Panc1 (cell line): Measurements from ENCODE around the gene CLRN3. TPM values are rescaled to one million over a fixed set of nuclear protein-coding genes. Genes with fewer than 3 reads are reported as not detected.

Source experiments
- ATAC-seq: fragments of 200-7000 bp; cut with Tn5 transposase; 2 replicates; pipeline ENCODE4 v1.9.1; 2020; ENCODE audit warnings: mild to moderate bottlenecking, moderate library complexity
- BruUV-seq: library from RNA; stranded (reverse); fragments of 400-500 nt; replicated peaks from 2 replicates; lab custom pipeline; 2021; lab: Mats Ljungman, UMichigan
- CTCF ChIA-PET: fragments of 300-600 bp; sonication (Branson Sonifier 250); formaldehyde crosslinking; loops from one replicate; lab custom pipeline; 2022; ENCODE audit warnings: antibody characterized with exemption; lab: Charles Lee
- POLR2A ChIA-PET: fragments of 300-600 bp; sonication (Branson Sonifier 250); formaldehyde crosslinking; loops from one replicate; lab custom pipeline; 2022; ENCODE audit warnings: antibody characterized with exemption; lab: Charles Lee
- DNase-seq: peaks from one replicate; pipeline ENCODE4 v3.0.0-alpha.2; 2010; ENCODE audit warnings: low read depth, low spot score
- H3K27ac ChIP-seq: 2 replicates; pipeline ENCODE4 v1.5.1; 2011; ENCODE audit warnings: mild to moderate bottlenecking, low read length, inconsistent platforms
- H3K27me3 ChIP-seq: fragments of 200-500 bp; sonication (Bioruptor generic); 2 replicates; pipeline ENCODE4 v1.6.0; 2014; ENCODE audit warnings: low read length, inconsistent platforms; ENCODE audit not compliant: control insufficient read depth, insufficient read depth
- H3K36me3 ChIP-seq: fragments of 200-500 bp; sonication (Bioruptor generic); 2 replicates; pipeline ENCODE4 v1.5.1; 2014; ENCODE audit warnings: inconsistent platforms, mild to moderate bottlenecking, low read length, moderate library complexity; ENCODE audit not compliant: control insufficient read depth, insufficient read depth
- H3K4me1 ChIP-seq: 2 replicates; pipeline ENCODE4 v1.5.1; 2011; ENCODE audit warnings: inconsistent platforms, mild to moderate bottlenecking, low read length, moderate library complexity; ENCODE audit not compliant: control insufficient read depth, insufficient read depth
- H3K4me3 ChIP-seq, 2 experiments: 2 replicates each; pipeline ENCODE4 v1.5.1; 2011 to 2012; ENCODE audit warnings: low read depth in 2 of 2, low read length in 2 of 2, mild to moderate bottlenecking in 2 of 2, inconsistent platforms in 1 of 2, moderate library complexity in 1 of 2
- H3K9me3 ChIP-seq: fragments of 200-500 bp; sonication (Bioruptor generic); 2 replicates; pipeline ENCODE4 v1.5.1; 2014; ENCODE audit warnings: low read depth, mild to moderate bottlenecking, inconsistent platforms, low read length, moderate library complexity; ENCODE audit not compliant: control insufficient read depth, insufficient read depth
- POLR2AphosphoS5 ChIP-seq: IDR thresholded peaks from 2 replicates; pipeline ENCODE4 v1.6.1; 2012; ENCODE audit warnings: mild to moderate bottlenecking, low read depth, low read length, moderate library complexity
- SIN3A ChIP-seq: IDR thresholded peaks from 2 replicates; pipeline ENCODE4 v1.6.1; 2012; ENCODE audit warnings: low read depth, mild to moderate bottlenecking, low read length, moderate library complexity, borderline replicate concordance; ENCODE audit not compliant: insufficient read depth
- TCF7L2 ChIP-seq: IDR thresholded peaks from 2 replicates; pipeline ENCODE4 v1.6.1; 2011; ENCODE audit warnings: mild to moderate bottlenecking, low read depth, low read length, inconsistent platforms
- in situ Hi-C: cut with HindIII; loops from 2 replicates; pipeline ENCODE4 v1.10.0; 2016; ENCODE audit warnings: low sequenced_read_pairs, low pct_unique_long_range_greater_than_20kb
- intact Hi-C: fragments of 100-400 bp; cut with micrococcal nuclease; formaldehyde crosslinking; loops from one replicate; pipeline ENCODE4 v1.10.0; 2022; ENCODE audit not compliant: unreplicated experiment
- total RNA-seq: library from RNA; stranded (reverse); gene quantifications from one replicate; pipeline ENCODE4 v1.2.1, GENCODE V29; 2021; ENCODE audit not compliant: unreplicated experiment
- TF ChIP-seq, protein P1 (sequence below), 2 experiments: IDR thresholded peaks; 2 replicates each; pipeline ENCODE4 v1.6.1; 2011 to 2012; ENCODE audit warnings: low read depth in 2 of 2, control low read depth in 1 of 2, low read length in 1 of 2, mild to moderate bottlenecking in 1 of 2, moderate library complexity in 1 of 2; ENCODE audit not compliant: insufficient read depth in 1 of 2
- TF ChIP-seq, protein P2 (sequence below): fragments of 450-650 bp; IDR thresholded peaks from 2 replicates; pipeline ENCODE4 v1.5.1; 2017; ENCODE audit warnings: mild to moderate bottlenecking

CLRN3 gene
- total RNA-seq, 1 experiment from 2014 or later: not detected

DNA sequence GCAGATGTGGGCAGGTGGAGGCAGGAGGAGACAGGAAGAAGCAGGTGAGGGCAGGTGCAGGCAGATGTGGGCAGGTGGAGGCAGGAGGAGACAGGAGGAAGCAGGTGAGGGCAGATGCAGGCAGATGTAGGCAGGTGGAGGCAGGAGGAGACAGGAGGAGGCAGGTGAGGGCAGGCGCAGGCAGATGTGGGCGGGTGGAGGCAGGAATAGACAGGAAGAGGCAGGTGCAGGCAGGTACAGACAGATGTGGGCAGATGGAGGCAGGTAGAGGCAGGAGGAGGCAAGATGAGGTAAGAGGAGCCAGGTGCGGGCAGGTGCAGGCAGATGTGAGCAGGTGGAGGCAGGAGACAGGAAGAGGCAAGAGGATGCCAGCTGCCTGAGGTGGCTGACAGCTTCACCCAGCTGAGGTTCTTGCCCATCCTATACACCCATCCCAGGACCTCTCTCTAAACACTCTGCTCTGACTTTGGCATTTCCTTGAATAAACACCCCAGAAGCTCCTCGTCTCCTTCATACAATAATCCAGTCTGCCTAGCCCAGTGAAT is 47.1 kb upstream of the CLRN3 start:
- Histone ChIP-seq H3K27me3 (peaks cover 12% of the 10 kb centered on the region), H3K27ac (no peak overlapping the region), H3K4me1 (no peaks in the 10 kb centered on the region), H3K9me3 (no peaks in the 10 kb centered on the region), H3K4me3 (no peak overlapping the region), H3K36me3 (no peaks in the 10 kb centered on the region)
- BruUV-seq: no TSS peak
- DNase-seq: no peak
- in situ Hi-C loops (no loop called here), intact Hi-C loops (no loop called here)
- POLR2A ChIA-PET: no interaction called here
- TF ChIP-seq, protein P1, sequence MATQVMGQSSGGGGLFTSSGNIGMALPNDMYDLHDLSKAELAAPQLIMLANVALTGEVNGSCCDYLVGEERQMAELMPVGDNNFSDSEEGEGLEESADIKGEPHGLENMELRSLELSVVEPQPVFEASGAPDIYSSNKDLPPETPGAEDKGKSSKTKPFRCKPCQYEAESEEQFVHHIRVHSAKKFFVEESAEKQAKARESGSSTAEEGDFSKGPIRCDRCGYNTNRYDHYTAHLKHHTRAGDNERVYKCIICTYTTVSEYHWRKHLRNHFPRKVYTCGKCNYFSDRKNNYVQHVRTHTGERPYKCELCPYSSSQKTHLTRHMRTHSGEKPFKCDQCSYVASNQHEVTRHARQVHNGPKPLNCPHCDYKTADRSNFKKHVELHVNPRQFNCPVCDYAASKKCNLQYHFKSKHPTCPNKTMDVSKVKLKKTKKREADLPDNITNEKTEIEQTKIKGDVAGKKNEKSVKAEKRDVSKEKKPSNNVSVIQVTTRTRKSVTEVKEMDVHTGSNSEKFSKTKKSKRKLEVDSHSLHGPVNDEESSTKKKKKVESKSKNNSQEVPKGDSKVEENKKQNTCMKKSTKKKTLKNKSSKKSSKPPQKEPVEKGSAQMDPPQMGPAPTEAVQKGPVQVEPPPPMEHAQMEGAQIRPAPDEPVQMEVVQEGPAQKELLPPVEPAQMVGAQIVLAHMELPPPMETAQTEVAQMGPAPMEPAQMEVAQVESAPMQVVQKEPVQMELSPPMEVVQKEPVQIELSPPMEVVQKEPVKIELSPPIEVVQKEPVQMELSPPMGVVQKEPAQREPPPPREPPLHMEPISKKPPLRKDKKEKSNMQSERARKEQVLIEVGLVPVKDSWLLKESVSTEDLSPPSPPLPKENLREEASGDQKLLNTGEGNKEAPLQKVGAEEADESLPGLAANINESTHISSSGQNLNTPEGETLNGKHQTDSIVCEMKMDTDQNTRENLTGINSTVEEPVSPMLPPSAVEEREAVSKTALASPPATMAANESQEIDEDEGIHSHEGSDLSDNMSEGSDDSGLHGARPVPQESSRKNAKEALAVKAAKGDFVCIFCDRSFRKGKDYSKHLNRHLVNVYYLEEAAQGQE (IDR thresholded peaks at IDR 0.05; ENCODE audit: insufficient read depth in 1 of 2, low read depth in 2 of 2, low read length in 1 of 2): no peak
- no peak for TF ChIP-seq TCF7L2
- CTCF ChIA-PET: no interaction called here
- no peak for ATAC-seq

DNA sequence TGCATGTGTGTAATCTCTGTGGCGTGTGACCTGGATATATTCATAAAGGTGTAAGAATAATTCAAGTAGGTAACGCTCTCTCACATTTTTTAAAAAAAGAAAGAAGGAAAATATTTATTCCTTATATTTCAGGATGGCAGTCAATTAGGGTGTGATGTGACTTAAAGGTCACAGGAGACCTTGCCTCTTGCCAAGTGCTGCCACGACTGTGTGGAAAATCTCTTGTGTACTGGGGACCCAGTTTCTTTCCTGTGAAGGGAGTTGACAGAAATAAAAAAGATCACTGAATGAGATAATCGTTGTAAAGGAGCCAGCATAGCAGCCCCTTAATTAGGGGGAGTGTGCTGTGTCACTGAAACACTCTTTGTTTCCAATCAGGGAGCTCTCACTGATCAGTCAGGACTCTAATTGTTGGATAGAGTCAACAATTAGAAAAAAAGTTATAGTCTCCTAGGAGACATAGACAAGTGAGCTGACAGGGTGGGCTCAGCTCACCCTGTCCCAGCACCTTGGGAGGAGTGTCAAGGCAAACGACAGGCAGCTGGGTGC is 45.2 kb upstream of the CLRN3 start:
- Histone ChIP-seq H3K36me3 (no peaks in the 10 kb centered on the region), H3K4me1 (no peaks in the 10 kb centered on the region), H3K27me3 (peaks cover 10% of the 10 kb centered on the region), H3K4me3 (no peak overlapping the region), H3K9me3 (no peaks in the 10 kb centered on the region), H3K27ac (no peak overlapping the region)
- ATAC-seq (no peak), DNase-seq (no peak)
- CTCF ChIA-PET: no interaction called here
- no peak for TF ChIP-seq SIN3A
- TF ChIP-seq, protein P1 (IDR thresholded peaks at IDR 0.05; ENCODE audit: insufficient read depth in 1 of 2, low read depth in 2 of 2, low read length in 1 of 2): no peak
- intact Hi-C loops (no loop called here), in situ Hi-C loops (no loop called here)
- POLR2A ChIA-PET: interaction anchor here (0.5 kb wide), 1 partner anchor 46 kb away, joined by 9 read pairs; no protein-coding TSS in a partner anchor
- BruUV-seq: no TSS peak

DNA sequence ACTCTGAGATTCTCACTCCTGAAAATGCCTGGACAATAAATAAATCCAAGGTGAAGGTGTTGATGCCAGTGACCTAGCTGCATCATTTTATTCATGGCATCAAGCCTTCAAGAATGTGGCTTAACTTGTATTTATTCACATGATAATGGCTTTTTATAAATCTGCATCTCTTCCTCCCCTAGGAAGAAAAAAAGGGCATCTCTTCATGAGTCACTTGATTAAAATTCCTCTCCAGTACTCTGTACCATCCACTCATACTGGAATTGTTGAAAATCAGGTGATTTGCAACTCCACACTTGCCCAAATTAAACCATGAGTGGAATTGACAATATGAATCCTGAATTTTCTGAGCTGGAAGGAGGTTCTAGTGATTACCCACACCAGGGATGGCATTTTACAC is 44.3 kb upstream of the CLRN3 start:
- no peaks in the 10 kb centered on the region for H3K9me3 ChIP-seq
- intact Hi-C loops: no loop called here

More for the DNA sequence above, 44.3 kb upstream of the CLRN3 start:
- TF ChIP-seq, protein P1 (IDR thresholded peaks at IDR 0.05; ENCODE audit: insufficient read depth in 1 of 2, low read depth in 2 of 2, low read length in 1 of 2): no peak
- TF ChIP-seq SIN3A (no peak), POLR2AphosphoS5 (no peak), TCF7L2 (no peak)
- TF ChIP-seq, protein P2, sequence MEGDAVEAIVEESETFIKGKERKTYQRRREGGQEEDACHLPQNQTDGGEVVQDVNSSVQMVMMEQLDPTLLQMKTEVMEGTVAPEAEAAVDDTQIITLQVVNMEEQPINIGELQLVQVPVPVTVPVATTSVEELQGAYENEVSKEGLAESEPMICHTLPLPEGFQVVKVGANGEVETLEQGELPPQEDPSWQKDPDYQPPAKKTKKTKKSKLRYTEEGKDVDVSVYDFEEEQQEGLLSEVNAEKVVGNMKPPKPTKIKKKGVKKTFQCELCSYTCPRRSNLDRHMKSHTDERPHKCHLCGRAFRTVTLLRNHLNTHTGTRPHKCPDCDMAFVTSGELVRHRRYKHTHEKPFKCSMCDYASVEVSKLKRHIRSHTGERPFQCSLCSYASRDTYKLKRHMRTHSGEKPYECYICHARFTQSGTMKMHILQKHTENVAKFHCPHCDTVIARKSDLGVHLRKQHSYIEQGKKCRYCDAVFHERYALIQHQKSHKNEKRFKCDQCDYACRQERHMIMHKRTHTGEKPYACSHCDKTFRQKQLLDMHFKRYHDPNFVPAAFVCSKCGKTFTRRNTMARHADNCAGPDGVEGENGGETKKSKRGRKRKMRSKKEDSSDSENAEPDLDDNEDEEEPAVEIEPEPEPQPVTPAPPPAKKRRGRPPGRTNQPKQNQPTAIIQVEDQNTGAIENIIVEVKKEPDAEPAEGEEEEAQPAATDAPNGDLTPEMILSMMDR: no peak
- POLR2A ChIA-PET: no interaction called here
- DNase-seq (no peak), ATAC-seq (no peak)
- no peaks in the 10 kb centered on the region for H3K4me1 ChIP-seq
- H3K4me3 ChIP-seq: no peak overlapping the region
- no TSS peak for BruUV-seq
- H3K27me3 ChIP-seq: peaks cover 4% of the 10 kb centered on the region; the same call in 1 of the 2 replicates
- in situ Hi-C loops: no loop called here
- H3K36me3 ChIP-seq: no peaks in the 10 kb centered on the region
- no peak overlapping the region for H3K27ac ChIP-seq
- CTCF ChIA-PET: no interaction called here
